Prostate gland (tissue), 2 donors: ENCODE data around the gene MPP3. TPM values are rescaled to one million over a fixed set of nuclear protein-coding genes. Genes with fewer than 3 reads are reported as not detected.
A peak's percentile ranks its signal among the peaks of the same experiment; 100 is the strongest.

Source experiments
- DNase-seq: peaks from one replicate; pipeline ENCODE4 v3.0.0-alpha.2; 2019; ENCODE audit warnings: low spot score
- H3K27ac ChIP-seq, 2 donors: fragments of 200-600 bp; sonication (generic); 2 replicates each; pipeline ENCODE4 v1.5.1; 2017 to 2019
- H3K27me3 ChIP-seq: fragments of 200-600 bp; sonication (generic); replicated peaks from 2 replicates; pipeline ENCODE4 v1.5.1; 2019; ENCODE audit not compliant: insufficient read depth
- H3K36me3 ChIP-seq, 2 donors: fragments of 200-600 bp; sonication (generic); 1 replicate in 1 of 2; 2 replicates in 1 of 2; pipeline versions ENCODE4 v1.5.1 to v1.8.1; 2017 to 2019
- H3K4me1 ChIP-seq: fragments of 200-600 bp; sonication (generic); replicated peaks from 2 replicates; pipeline ENCODE4 v1.5.1; 2019
- H3K4me3 ChIP-seq, 2 donors: fragments of 200-600 bp; sonication (generic); 2 replicates each; pipeline ENCODE4 v1.5.1; 2017 to 2019
- H3K9me3 ChIP-seq: fragments of 200-600 bp; sonication (generic); 2 replicates; pipeline ENCODE4 v1.5.1; 2017
- CTCF ChIP-seq, 4 experiments: fragments of 200-600 bp in 2 of 4; fragments of 450-650 bp in 2 of 4; sonication (generic) in 2 of 4; IDR thresholded peaks; 1 replicate in 3 of 4; 2 replicates in 1 of 4; pipeline ENCODE4 v1.5.1; 2016 to 2019; ENCODE audit warnings: antibody characterized with exemption in 4 of 4, mild to moderate bottlenecking in 2 of 4, moderate library complexity in 2 of 4
- POLR2A ChIP-seq: fragments of 450-650 bp; IDR thresholded peaks from one replicate; pipeline ENCODE4 v1.6.1; 2016; ENCODE audit warnings: antibody characterized with exemption, mild to moderate bottlenecking
- POLR2AphosphoS5 ChIP-seq: sonication (generic); formaldehyde crosslinking; IDR thresholded peaks from one replicate; pipeline ENCODE4 v1.6.1; 2017; ENCODE audit warnings: antibody characterized with exemption
- WGBS: methylation state at CpG from one replicate; pipeline ENCODE4 v1.1.5; 2018; 5-methylcytosine and 5-hydroxymethylcytosine counted together
- intact Hi-C: fragments of 100-400 bp; cut with DNase I; formaldehyde crosslinking; loops from one replicate; pipeline ENCODE4 v1.14.2; 2022
- total RNA-seq, 2 donors: library from RNA; depleted of rRNA; stranded (reverse); fragments of >200 nt; gene quantifications; one replicate each; pipeline ENCODE4 v1.1.0, GENCODE V29; 2016

The MPP3 gene
- total RNA-seq, 2 donors from 2014 or later = 4.4 to 16.4 TPM

- 77% methylated on average over 5 of the region's 5 CpGs for WGBS
- TF ChIP-seq POLR2AphosphoS5 (no peak), POLR2A (no peak), CTCF (IDR thresholded peaks at IDR 0.05) (no peak)
- intact Hi-C loops = no loop called here
- Histone ChIP-seq H3K27me3 (no peaks in the 10 kb centered on the region), H3K27ac (no peak overlapping the region), H3K36me3 (peaks cover 0 to 14% of the 10 kb centered on the region in 2 donors), H3K9me3 (no peaks in the 10 kb centered on the region), H3K4me3 (no peak overlapping the region), H3K4me1 (peaks cover 7% of the 10 kb centered on the region)
- DNase-seq = no peak
Observed at GRCh38 chr17:43767713-43768059, 65.3 kb downstream of the MPP3 start.

GRCh38 chr17:43767053-43767712 lies 65.8 kb downstream of the MPP3 start:
- Histone ChIP-seq H3K9me3 (no peaks in the 10 kb centered on the region), H3K27ac (no peak overlapping the region), H3K4me3 (no peak overlapping the region), H3K27me3 (no peaks in the 10 kb centered on the region), H3K36me3 (peaks cover 0 to 14% of the 10 kb centered on the region in 2 donors), H3K4me1 (peaks cover 2% of the 10 kb centered on the region)
- WGBS = 82% methylated on average over 6 of the region's 6 CpGs
- intact Hi-C loops = no loop called here
- TF ChIP-seq POLR2AphosphoS5 = no peak
- no peak for TF ChIP-seq CTCF (IDR thresholded peaks at IDR 0.05)
- no peak for TF ChIP-seq POLR2A
- no peak for DNase-seq

- Histone ChIP-seq H3K27ac (no peak overlapping the region), H3K27me3 (no peaks in the 10 kb centered on the region), H3K36me3 (peaks cover 0 to 14% of the 10 kb centered on the region in 2 donors), H3K9me3 (no peaks in the 10 kb centered on the region), H3K4me3 (no peak overlapping the region), H3K4me1 (no peaks in the 10 kb centered on the region)
- intact Hi-C loops = no loop called here
- DNase-seq = peak; percentile 44
- TF ChIP-seq CTCF (IDR thresholded peaks at IDR 0.05) = peak; percentile 60 to 71 (median 68)
- TF ChIP-seq POLR2A = no peak
- 55% methylated on average over 7 of the region's 7 CpGs for WGBS
Observed at GRCh38 chr17:43766413-43767052, 66.4 kb downstream of the MPP3 start.

GRCh38 chr17:43760254-43760852 lies 72.6 kb downstream of the MPP3 start:
- Histone ChIP-seq H3K36me3 (no peaks in the 10 kb centered on the region), H3K27ac (no peak overlapping the region), H3K4me3 (no peak overlapping the region), H3K9me3 (no peaks in the 10 kb centered on the region), H3K4me1 (no peaks in the 10 kb centered on the region), H3K27me3 (peaks cover 3% of the 10 kb centered on the region)
- WGBS = 3% methylated on average over 10 of the region's 10 CpGs
- peak; percentile 95 for DNase-seq
- intact Hi-C loops = loop anchor here (1.0 to 5.0 kb wide), 2 partner anchors 66 to 87 kb away; partner anchors contain the start of gene CD300LG
- TF ChIP-seq POLR2AphosphoS5 (peak; percentile 82), CTCF (IDR thresholded peaks at IDR 0.05) (peak; percentile 97 to 99 (median 98)), POLR2A (no peak)
